Measurements from ENCODE around the gene MED7.

DNA sequence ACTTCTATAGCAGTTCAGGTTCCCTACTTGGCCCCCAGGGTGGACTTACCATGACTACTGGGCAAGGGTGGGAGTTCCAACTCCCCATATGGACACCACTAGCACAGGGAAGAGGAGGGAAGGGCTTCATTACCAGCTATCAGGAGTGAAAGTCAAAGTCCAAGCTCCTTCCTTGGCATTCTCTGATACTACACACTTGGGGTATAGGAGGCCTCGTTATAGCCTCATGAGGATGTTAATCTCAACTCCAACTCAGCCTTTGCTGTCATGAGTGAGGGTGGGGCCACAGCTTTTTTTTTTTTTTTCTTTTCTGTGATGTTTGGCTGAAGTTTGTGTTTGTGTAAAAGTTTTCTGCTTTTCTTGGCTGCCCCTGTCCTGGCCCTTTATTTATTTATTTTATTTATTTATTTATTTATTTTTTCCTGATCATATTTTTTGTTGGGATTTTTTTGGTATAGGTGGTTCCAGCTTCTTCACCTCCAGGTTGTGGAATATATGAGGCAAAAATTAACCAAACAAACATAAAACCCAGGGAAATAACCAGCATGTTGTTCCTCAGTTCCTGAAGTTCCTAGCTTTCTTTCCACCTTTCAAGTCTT, 14.7 kb upstream of the MED7 start:
- TF ChIP-seq, protein P1, sequence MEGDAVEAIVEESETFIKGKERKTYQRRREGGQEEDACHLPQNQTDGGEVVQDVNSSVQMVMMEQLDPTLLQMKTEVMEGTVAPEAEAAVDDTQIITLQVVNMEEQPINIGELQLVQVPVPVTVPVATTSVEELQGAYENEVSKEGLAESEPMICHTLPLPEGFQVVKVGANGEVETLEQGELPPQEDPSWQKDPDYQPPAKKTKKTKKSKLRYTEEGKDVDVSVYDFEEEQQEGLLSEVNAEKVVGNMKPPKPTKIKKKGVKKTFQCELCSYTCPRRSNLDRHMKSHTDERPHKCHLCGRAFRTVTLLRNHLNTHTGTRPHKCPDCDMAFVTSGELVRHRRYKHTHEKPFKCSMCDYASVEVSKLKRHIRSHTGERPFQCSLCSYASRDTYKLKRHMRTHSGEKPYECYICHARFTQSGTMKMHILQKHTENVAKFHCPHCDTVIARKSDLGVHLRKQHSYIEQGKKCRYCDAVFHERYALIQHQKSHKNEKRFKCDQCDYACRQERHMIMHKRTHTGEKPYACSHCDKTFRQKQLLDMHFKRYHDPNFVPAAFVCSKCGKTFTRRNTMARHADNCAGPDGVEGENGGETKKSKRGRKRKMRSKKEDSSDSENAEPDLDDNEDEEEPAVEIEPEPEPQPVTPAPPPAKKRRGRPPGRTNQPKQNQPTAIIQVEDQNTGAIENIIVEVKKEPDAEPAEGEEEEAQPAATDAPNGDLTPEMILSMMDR (IDR thresholded peaks at IDR 0.05): no peak
- no peak for TF ChIP-seq POLR2A (IDR thresholded peaks at IDR 0.05)

All from body of pancreas (tissue), 4 donors.